IgD-negative memory B cell (primary cell): ENCODE data around the gene MAP3K12. TPM values are rescaled to one million over a fixed set of nuclear protein-coding genes. Genes with fewer than 3 reads are reported as not detected.

Experiments
- H3K27ac Mint-ChIP-seq, 3 donors: one replicate each; pipeline ENCODE4 v1.8.0; 2020 to 2022; ENCODE audit warnings: mild to moderate bottlenecking in 3 of 3, mixed read lengths in 3 of 3, moderate library complexity in 1 of 3
- H3K27me3 Mint-ChIP-seq: one replicate; pipeline ENCODE4 v1.8.0; 2021; ENCODE audit warnings: mixed read lengths
- H3K36me3 Mint-ChIP-seq: one replicate; pipeline ENCODE4 v1.8.0; 2020; ENCODE audit warnings: mild to moderate bottlenecking, mixed read lengths
- H3K4me1 Mint-ChIP-seq, 3 donors: one replicate each; pipeline ENCODE4 v1.8.0; 2020 to 2022; ENCODE audit warnings: mixed read lengths in 3 of 3, mild to moderate bottlenecking in 1 of 3
- H3K4me3 Mint-ChIP-seq, 4 donors: one replicate each; pipeline ENCODE4 v1.8.0; 2020 to 2022; ENCODE audit warnings: mild to moderate bottlenecking in 4 of 4, mixed read lengths in 4 of 4, moderate library complexity in 3 of 4
- H3K9me3 Mint-ChIP-seq, 3 donors: one replicate each; pipeline ENCODE4 v1.8.0; 2020 to 2021; ENCODE audit warnings: mixed read lengths in 3 of 3, mild to moderate bottlenecking in 1 of 3
- polyA plus RNA-seq: library from polyadenylated mRNA; unstranded; fragments of 300-500 nt; fragmentation: Illumina TruSeq; gene quantifications from one replicate; pipeline ENCODE4 v1.2.3, GENCODE V29; 2021

MAP3K12 gene
- polyA plus RNA-seq, 1 donor from 2014 or later, result 1.4 TPM

DNA sequence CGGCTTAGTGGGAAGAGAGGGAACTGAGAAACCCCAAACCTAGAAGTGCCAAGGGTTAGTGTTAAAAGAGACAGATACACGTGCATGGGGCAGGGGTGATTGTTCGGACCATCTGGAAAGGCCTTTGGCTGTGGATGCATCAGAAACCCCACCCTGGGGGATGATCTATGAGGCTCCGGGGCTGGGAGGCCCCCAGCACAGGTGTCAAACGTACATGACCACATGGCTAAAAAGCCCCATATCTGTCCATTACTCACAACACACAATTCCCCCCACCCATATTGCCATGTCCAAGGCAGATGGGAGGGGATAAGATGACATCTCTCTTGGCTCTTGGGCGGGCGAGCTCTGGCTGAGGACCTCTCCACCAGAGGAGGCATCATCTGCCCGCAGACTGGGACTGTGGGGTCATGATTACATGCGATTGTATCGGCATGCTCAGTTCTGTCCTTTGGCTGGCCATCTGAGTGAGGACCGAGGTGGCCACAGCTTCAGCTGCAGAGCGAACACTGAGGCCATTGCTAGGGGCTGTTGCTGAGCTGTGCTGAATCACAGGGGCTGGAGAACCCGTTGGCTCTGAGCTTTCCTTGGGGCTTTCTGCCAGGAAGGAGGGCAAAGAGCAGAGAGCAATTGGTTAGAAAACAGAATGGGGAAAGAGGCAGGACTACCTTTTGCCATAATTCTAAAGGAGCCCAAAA lies 17.6 kb upstream of the MAP3K12 start:
- H3K27ac Mint-ChIP-seq, result peak overlapping the region in 1 of 3 donors; percentile 86
- no peaks in the 10 kb centered on the region for H3K27me3 Mint-ChIP-seq
- H3K9me3 Mint-ChIP-seq, result no peaks in the 10 kb centered on the region
- no peak overlapping the region for H3K4me3 Mint-ChIP-seq
- peaks cover 0 to 6% (median 0%) of the 10 kb centered on the region in 3 donors for H3K4me1 Mint-ChIP-seq
- H3K36me3 Mint-ChIP-seq, result peaks cover 11% of the 10 kb centered on the region

DNA sequence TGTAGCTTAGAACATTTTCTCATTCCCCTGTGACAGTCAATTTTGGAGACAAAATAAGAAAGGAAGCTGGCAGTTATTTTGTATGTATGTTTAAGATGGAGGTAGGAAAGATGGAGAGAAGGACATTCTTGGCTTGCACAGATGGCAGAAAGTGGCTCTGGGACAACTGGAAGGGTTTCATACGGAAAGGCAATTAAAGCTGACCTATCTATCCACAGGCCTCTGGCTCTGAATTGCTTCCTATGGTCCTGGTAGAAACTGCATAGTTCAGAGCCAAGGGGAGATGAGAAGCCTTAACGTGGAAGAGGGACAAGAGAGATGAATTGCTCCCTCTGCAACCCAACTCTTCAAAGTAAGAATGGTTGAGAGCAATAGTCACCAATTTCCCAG lies 16.0 kb upstream of the MAP3K12 start:
- Mint-ChIP-seq H3K9me3 (no peaks in the 10 kb centered on the region), H3K4me1 (peaks cover 0 to 3% (median 0%) of the 10 kb centered on the region in 3 donors), H3K36me3 (peaks cover 7% of the 10 kb centered on the region), H3K27me3 (no peaks in the 10 kb centered on the region), H3K4me3 (no peak overlapping the region), H3K27ac (peak overlapping the region in 1 of 3 donors; percentile 48)

DNA sequence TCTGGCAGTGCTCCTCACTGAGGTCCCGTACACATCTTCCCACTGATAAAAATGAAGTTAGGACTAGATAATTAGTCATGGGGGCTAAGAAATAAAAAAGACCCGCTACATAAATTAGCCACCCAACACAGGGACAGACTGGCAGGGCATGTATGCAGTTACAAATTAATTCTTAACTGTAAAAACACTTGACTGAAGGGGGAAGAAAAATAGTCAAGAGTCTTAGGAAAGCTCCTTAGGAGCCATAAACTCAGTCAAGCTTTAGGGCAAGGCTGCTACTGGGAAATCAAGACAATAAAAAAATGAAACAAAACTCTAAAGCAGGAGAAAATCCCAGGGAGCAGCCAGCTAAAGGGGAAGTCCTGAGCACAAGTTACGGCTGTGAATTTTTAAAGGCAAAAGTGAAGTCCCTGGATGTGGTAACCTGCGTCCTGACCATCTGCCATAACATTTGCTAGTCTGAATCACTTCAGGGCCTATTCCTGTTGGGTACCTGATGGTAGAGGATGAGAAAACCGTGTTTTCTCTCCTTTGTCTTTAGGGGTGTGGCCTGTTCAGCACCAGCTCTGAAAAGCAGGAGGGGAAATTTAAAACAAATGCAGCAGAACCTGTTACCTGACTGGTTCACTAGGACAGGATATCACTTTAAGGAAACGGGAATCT lies 15.5 kb upstream of the MAP3K12 start:
- Mint-ChIP-seq H3K36me3 (peaks cover 7% of the 10 kb centered on the region), H3K4me1 (peaks cover 0 to 3% (median 0%) of the 10 kb centered on the region in 3 donors), H3K27me3 (no peaks in the 10 kb centered on the region), H3K4me3 (no peak overlapping the region), H3K9me3 (no peaks in the 10 kb centered on the region), H3K27ac (no peak overlapping the region)

DNA sequence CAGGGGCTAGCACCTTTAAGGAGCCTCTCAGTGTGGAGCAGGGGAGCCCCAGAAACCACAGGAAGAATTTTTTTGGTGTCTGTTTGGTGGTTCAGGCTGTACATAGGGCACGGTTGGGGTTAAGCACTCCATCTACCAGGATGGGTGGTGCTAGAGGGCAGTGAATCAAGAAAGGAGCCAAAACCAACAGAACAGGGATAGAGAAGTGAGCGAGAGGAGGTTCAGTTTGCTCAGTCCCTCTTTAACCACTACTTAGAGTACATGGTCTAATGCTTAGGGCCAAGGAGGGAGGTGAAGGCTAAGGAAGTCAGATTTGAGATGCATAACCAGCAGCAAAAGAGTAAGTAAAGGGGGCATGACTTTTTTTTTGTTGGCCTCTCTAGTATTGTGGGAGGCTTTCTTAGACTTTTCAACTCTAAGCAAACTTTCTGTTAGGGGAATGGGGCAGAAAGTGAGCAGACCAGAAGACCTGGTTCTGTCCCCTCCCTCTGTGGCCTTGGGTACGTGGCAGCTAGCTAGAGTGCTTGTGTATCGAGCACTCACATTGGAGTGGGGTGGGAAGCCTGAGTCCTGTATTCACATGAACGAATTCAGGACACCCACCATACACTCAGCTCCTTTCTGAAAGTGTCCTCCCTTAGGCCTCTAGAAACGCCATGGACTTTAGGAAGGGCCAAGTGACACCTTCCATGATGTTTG lies 14.6 kb upstream of the MAP3K12 start:
- Mint-ChIP-seq H3K36me3 (peaks cover 7% of the 10 kb centered on the region), H3K27ac (no peak overlapping the region), H3K4me3 (no peak overlapping the region), H3K27me3 (no peaks in the 10 kb centered on the region), H3K9me3 (no peaks in the 10 kb centered on the region), H3K4me1 (peaks cover 0 to 3% (median under 1%) of the 10 kb centered on the region in 3 donors)

DNA sequence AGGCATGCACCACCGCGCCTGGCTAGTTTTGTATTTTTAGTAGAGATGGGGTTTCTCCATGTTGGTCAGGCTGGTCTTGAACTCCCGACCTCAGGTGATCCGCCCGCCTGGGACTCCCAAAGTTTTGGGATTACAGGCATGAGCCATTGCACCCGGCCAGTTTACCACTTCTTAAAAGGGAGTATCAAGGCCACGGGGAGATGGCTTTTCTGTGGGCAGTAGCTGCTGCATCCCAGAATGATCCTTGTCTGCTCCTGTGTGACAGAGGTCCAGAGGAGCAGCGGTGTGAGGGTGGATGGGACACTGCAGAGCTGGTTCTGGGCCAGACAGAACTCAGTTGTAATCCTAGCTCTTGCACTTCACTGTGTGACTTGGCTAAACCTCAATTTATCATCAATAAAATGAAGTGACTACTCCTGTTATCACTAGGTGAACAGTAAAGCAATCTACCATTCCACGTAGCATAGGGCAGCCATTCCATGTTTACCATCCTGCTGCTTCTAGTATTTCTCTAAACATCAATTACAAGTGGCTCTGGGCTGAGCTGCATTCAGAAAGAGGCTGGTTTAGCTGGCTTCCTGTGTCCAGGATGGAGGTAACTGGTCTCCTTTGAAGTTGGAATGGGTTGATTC lies 11.0 kb upstream of the MAP3K12 start:
- H3K4me1 Mint-ChIP-seq, result peaks cover 4 to 7% (median 5%) of the 10 kb centered on the region in 3 donors
- no peak overlapping the region for H3K4me3 Mint-ChIP-seq
- peaks cover 2% of the 10 kb centered on the region for H3K36me3 Mint-ChIP-seq
- no peaks in the 10 kb centered on the region for H3K27me3 Mint-ChIP-seq
- H3K27ac Mint-ChIP-seq, result peak overlapping the region in 1 of 3 donors; percentile 81
- no peaks in the 10 kb centered on the region for H3K9me3 Mint-ChIP-seq

DNA sequence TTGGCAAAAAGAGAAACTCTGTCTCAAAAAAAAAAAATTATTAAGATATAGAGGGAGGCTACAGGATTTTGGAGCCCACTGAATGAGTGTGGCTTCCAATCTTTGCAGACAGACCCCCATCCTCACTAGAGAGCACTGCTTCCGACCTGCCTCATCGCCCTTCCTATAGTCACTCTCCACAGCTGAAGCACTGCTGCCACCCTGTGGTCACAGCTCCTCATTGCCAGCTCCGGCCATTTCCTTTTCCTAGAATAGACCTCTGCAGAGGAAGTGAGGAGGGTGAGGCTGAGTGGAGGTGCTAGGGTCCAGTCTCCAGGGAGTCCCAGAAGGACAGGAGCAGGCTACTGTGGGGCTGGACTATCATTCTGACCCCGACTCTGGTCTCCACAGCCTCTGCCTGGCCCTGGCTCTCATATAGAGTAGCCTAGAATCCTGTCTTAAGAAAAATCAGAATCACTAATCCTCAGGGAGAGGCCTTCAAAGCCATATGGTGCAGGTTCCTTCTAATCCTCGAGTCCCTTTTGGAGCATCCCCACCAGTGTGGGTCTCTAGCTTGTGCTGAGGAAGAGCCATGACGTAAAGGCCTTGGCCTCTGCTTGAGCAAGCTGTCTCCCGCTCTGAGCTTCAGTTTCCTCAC lies 9.4 kb upstream of the MAP3K12 start:
- no peaks in the 10 kb centered on the region for H3K27me3 Mint-ChIP-seq
- no peaks in the 10 kb centered on the region for H3K9me3 Mint-ChIP-seq
- peaks cover 2% of the 10 kb centered on the region for H3K36me3 Mint-ChIP-seq
- peak overlapping the region in 2 of 3 donors; percentile 32 to 43 for H3K27ac Mint-ChIP-seq
- H3K4me3 Mint-ChIP-seq, result peak overlapping the region in 1 of 4 donors; percentile 45
- peaks cover 4 to 7% (median 5%) of the 10 kb centered on the region in 3 donors for H3K4me1 Mint-ChIP-seq

DNA sequence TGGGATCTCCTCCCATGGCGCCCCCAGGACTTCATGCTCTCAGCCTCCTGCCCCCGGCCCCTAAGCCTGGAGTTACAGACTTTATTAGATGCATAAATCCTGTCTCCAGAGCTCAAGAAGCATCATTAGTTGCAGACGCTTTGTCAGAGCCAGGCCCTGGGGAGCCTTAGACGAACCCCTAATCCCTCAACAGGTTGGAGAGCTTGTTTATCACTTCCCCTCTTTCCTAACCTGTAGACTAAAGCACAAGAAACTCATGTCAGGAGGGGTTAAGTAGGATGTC lies 8.3 kb upstream of the MAP3K12 start:
- H3K27me3 Mint-ChIP-seq, result no peaks in the 10 kb centered on the region
- no peak overlapping the region for H3K4me3 Mint-ChIP-seq
- no peaks in the 10 kb centered on the region for H3K9me3 Mint-ChIP-seq
- H3K36me3 Mint-ChIP-seq, result no peaks in the 10 kb centered on the region
- peaks cover 4 to 7% (median 5%) of the 10 kb centered on the region in 3 donors for H3K4me1 Mint-ChIP-seq
- peak overlapping the region in 1 of 3 donors; percentile 47 for H3K27ac Mint-ChIP-seq

DNA sequence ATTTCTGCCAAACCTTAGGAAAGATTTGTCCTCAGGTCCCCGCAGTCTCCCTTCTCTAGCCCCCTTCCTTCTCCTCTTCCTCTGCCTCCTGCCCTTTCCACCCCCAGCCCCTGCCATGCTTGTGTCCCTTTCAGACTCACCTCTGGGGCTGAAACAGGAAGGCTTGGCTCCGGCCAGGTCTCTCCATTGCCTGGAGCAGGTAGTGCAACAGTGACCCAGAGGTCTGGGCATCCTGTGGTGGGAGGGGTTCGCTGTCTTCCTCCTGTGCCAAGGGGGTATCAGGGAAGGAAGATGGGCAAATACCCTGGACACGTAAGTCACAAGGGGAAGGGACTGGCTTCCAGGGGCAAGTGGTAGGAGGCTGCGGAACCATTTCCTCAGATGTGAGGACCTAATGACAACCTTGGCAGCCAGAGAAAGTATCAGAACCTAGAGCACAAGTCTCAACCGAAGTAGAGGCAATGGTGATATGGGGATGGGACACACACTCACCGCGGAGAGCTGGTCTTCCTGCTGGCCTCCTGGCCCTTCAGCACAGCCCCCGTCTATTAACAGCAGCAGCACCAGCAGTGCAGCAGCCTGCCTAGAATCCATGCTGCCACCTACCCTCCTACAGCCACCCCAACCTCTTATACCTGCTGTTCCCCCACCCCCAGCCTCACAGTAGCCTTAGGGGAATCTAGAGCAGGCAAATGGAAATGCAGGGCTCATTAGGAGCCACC lies 7.8 kb upstream of the MAP3K12 start, which contains the start of gene NPFF:
TSS of gene NPFF (minus strand) at position 604 of the 722 bp plus-strand sequence. CDS start at position 594, 10 bp downstream.
- H3K9me3 Mint-ChIP-seq, result no peaks in the 10 kb centered on the region
- no peaks in the 10 kb centered on the region for H3K36me3 Mint-ChIP-seq
- H3K27ac Mint-ChIP-seq, result peak within 1 kb of the TSS in 2 of 3 donors; percentile 43 to 47
- H3K27me3 Mint-ChIP-seq, result no peaks in the 10 kb centered on the region
- H3K4me1 Mint-ChIP-seq, result peaks cover 5 to 9% (median 6%) of the 10 kb centered on the region in 3 donors
- peak within 1 kb of the TSS in 1 of 4 donors; percentile 45 for H3K4me3 Mint-ChIP-seq

DNA sequence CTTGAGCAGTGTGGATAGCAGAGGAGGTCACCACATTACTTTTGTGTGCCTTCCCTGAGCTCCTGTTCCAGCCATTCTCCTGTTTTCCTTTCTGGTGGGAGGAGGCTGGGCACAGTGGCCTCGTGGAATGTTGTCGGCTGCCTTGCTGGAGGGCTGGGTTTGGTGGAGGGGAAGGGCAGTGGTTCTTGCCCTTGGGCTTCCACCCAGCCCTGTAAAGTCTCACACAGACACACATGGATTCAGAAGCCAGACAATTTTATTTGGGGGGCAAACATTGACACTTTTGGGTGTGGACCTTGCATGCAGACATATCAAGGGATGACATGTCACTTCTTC lies 7.2 kb upstream of the MAP3K12 start:
- Mint-ChIP-seq H3K9me3 (no peaks in the 10 kb centered on the region), H3K4me1 (peaks cover 5 to 12% (median 8%) of the 10 kb centered on the region in 3 donors), H3K27me3 (no peaks in the 10 kb centered on the region), H3K27ac (no peak overlapping the region), H3K36me3 (no peaks in the 10 kb centered on the region), H3K4me3 (no peak overlapping the region)

DNA sequence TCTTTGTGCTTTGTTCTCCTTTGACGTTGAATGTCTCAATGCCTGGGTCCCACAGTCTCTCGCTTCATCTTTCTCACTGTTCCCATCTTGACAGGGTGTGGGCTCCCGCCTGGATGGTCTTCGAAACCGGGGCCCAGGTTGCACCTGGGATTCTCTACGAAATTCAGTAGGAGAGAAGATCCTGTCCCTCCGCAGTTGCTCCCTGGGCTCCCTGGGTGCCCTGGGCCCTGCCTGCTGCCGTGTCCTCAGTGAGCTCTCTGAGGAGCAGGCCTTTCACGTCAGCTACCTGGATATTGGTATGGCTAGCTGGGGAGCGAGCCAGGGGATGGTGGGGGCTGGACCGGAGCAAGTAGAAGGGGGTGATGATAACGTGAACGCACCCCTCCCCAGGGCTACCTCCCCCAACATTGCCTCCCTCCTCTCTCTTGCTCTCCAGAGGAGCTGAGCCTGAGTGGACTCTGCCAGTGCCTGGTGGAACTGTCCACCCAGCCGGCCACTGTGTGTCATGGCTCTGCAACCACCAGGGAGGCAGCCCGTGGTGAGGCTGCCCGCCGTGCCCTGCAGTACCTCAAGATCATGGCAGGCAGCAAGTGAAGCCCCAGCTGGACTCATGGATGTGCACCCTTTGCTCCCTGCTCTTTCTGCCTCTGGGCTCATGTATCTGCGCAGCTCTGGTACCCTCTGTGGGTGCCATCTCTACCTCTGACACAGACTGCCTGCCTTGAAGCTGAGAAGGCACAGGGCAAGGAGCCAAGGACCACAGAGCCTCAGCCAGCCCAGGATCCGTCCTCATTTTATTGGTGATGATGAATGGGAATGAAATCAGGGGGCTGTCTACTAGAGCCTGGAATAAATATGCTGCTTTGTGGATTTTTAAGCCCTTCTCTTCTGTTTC lies 6.5 kb upstream of the MAP3K12 start:
- Mint-ChIP-seq H3K36me3 (no peaks in the 10 kb centered on the region), H3K27ac (peak overlapping the region in 1 of 3 donors; percentile 87), H3K9me3 (no peaks in the 10 kb centered on the region), H3K4me3 (no peak overlapping the region), H3K4me1 (peaks cover 5 to 12% (median 8%) of the 10 kb centered on the region in 3 donors), H3K27me3 (no peaks in the 10 kb centered on the region)

DNA sequence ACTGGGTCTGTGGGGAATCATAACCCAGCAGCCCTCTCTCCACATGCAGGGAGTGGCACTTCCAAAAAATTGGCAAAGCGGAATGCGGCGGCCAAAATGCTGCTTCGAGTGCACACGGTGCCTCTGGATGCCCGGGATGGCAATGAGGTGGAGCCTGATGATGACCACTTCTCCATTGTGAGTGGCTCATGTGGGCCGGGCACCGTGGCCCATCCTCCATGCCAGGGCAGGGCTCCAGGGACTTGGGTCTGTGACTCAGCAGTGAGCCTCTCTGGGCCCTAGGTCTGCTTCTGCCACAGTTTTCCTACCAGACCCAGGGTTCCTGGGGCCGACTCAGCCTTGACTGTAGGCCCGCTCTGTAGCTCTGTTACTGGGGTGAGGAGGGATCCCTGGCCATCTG lies 5.8 kb upstream of the MAP3K12 start:
- Mint-ChIP-seq H3K27me3 (no peaks in the 10 kb centered on the region), H3K4me1 (peaks cover 5 to 15% (median 8%) of the 10 kb centered on the region in 3 donors), H3K27ac (peak overlapping the region in 2 of 3 donors; percentile 85 to 87), H3K9me3 (no peaks in the 10 kb centered on the region), H3K36me3 (no peaks in the 10 kb centered on the region), H3K4me3 (peak overlapping the region in 1 of 4 donors; percentile 69)

DNA sequence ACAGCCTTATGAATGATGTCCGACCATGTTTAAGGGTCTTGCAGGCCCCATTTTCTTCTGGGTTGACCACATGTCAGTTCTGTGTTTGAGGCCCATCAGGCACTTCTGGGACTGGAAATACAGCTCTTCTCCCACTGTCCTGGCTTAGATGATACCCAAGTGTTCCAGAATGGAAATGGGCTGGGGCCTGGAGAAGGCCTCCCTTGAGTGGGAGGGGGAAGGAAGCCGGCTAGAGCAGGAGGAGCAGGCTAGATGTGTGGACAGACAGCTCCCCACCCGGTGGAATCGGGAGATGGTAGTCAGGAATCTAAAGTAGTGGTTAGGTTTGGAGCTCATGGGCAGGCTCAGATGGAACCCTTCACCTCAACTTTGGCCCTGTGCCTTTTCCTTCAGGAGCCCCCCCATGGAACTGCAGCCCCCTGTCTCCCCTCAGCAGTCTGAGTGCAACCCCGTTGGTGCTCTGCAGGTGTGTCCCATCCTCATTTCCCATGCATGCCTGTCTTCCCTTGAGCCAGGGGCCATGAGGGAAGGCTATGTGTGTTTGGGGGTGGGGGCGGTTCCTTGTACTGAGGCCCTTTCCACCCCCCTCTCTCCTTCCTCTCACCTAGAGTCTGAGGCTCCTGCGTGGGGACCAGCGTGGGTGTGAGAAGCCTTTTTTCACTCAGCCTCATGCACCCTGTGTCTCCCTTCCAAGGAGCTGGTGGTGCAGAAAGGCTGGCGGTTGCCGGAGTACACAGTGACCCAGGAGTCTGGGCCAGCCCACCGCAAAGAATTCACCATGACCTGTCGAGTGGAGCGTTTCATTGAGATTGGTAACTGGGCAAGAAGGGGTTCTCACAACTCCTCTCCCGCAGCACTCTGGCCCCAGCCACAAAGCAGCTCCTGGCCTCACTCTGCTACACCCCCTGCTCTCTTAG lies 5.0 kb upstream of the MAP3K12 start:
- Mint-ChIP-seq H3K4me3 (peak overlapping the region in 2 of 4 donors; percentile 44 to 73), H3K9me3 (no peaks in the 10 kb centered on the region), H3K27ac (peak overlapping the region in 1 of 3 donors; percentile 85), H3K27me3 (no peaks in the 10 kb centered on the region), H3K36me3 (no peaks in the 10 kb centered on the region), H3K4me1 (peaks cover 5 to 20% (median 13%) of the 10 kb centered on the region in 3 donors)
